Measurements from ENCODE around the gene SERINC5. TPM values are rescaled to one million over a fixed set of nuclear protein-coding genes. Genes with fewer than 3 reads are reported as not detected.

The SERINC5 gene
- total RNA-seq, 1 donor from 2014 or later = 57.3 TPM

- H3K4me1 Mint-ChIP-seq (ENCODE audit: low read depth, unreplicated experiment) = peaks cover 16% of the 10 kb centered on the region
- Histone ChIP-seq H4K20me1 (ENCODE audit: insufficient read depth, low read length) (no peaks in the 10 kb centered on the region), H3K27ac (ENCODE audit: low read depth, low read length) (no peak overlapping the region), H3K4me1 (ENCODE audit: insufficient read depth, low read length) (no peaks in the 10 kb centered on the region), H3K79me2 (ENCODE audit: insufficient read depth, low read length) (no peaks in the 10 kb centered on the region), H3K27me3 (ENCODE audit: insufficient read depth, low read length) (no peaks in the 10 kb centered on the region), H2AFZ (ENCODE audit: low read depth, low read length) (no peak overlapping the region), H3K9me3 (ENCODE audit: insufficient read depth, low read depth, low read length) (no peaks in the 10 kb centered on the region), H3K36me3 (ENCODE audit: insufficient read depth, low read length) (peaks cover 2% of the 10 kb centered on the region), H3K4me3 (ENCODE audit: insufficient read depth, low read depth, low read length) (no peak overlapping the region), H3K9ac (ENCODE audit: low read length) (no peak overlapping the region), H3K4me2 (ENCODE audit: low read length) (no peak overlapping the region)
- no peak overlapping the region for H3K4me3 Mint-ChIP-seq (ENCODE audit: unreplicated experiment)
- DNase-seq (ENCODE audit: low read depth) (no peak), FAIRE-seq (no peak)
- H3K9me3 Mint-ChIP-seq (ENCODE audit: unreplicated experiment) = no peaks in the 10 kb centered on the region
- no peaks in the 10 kb centered on the region for H3K27me3 Mint-ChIP-seq (ENCODE audit: low read depth, unreplicated experiment)
- TF ChIP-seq CTCF (IDR thresholded peaks at IDR 0.05; ENCODE audit: insufficient read depth, low read depth, low read length) (no peak), EZH2 (IDR thresholded peaks at IDR 0.05; ENCODE audit: insufficient read depth, low read length) (no peak)
- peaks cover 16% of the 10 kb centered on the region for H3K36me3 Mint-ChIP-seq (ENCODE audit: low read depth, unreplicated experiment)
- no peak overlapping the region for H3K27ac Mint-ChIP-seq (ENCODE audit: unreplicated experiment)
Observed at GRCh38 chr5:80153586-80154126, 102.2 kb downstream of the SERINC5 start.

- DNase-seq (ENCODE audit: low read depth) = no peak
- Histone ChIP-seq H3K79me2 (ENCODE audit: insufficient read depth, low read length) (no peaks in the 10 kb centered on the region), H3K9ac (ENCODE audit: low read length) (no peak overlapping the region), H3K36me3 (ENCODE audit: insufficient read depth, low read length) (no peaks in the 10 kb centered on the region), H4K20me1 (ENCODE audit: insufficient read depth, low read length) (no peaks in the 10 kb centered on the region), H3K4me1 (ENCODE audit: insufficient read depth, low read length) (no peaks in the 10 kb centered on the region), H3K4me2 (ENCODE audit: low read length) (no peak overlapping the region), H3K9me3 (ENCODE audit: insufficient read depth, low read depth, low read length) (no peaks in the 10 kb centered on the region), H2AFZ (ENCODE audit: low read depth, low read length) (no peak overlapping the region), H3K27me3 (ENCODE audit: insufficient read depth, low read length) (no peaks in the 10 kb centered on the region), H3K4me3 (ENCODE audit: insufficient read depth, low read depth, low read length) (no peak overlapping the region), H3K27ac (ENCODE audit: low read depth, low read length) (no peak overlapping the region)
- peaks cover 16% of the 10 kb centered on the region for H3K36me3 Mint-ChIP-seq (ENCODE audit: low read depth, unreplicated experiment)
- no peak for FAIRE-seq
- no peak overlapping the region for H3K27ac Mint-ChIP-seq (ENCODE audit: unreplicated experiment)
- no peaks in the 10 kb centered on the region for H3K9me3 Mint-ChIP-seq (ENCODE audit: unreplicated experiment)
- no peaks in the 10 kb centered on the region for H3K27me3 Mint-ChIP-seq (ENCODE audit: low read depth, unreplicated experiment)
- no peak overlapping the region for H3K4me3 Mint-ChIP-seq (ENCODE audit: unreplicated experiment)
- no peak for TF ChIP-seq EZH2 (IDR thresholded peaks at IDR 0.05; ENCODE audit: insufficient read depth, low read length)
- TF ChIP-seq CTCF (IDR thresholded peaks at IDR 0.05; ENCODE audit: insufficient read depth, low read depth, low read length) = no peak
- H3K4me1 Mint-ChIP-seq (ENCODE audit: low read depth, unreplicated experiment) = peaks cover 11% of the 10 kb centered on the region
Observed at GRCh38 chr5:80152778-80153177, 103.1 kb downstream of the SERINC5 start.

- no peaks in the 10 kb centered on the region for H3K36me3 ChIP-seq (ENCODE audit: insufficient read depth, low read length)
- no peaks in the 10 kb centered on the region for H3K27me3 ChIP-seq (ENCODE audit: insufficient read depth, low read length)
- no peak overlapping the region for H3K4me3 Mint-ChIP-seq (ENCODE audit: unreplicated experiment)
- no peak overlapping the region for H3K9ac ChIP-seq (ENCODE audit: low read length)
- H4K20me1 ChIP-seq (ENCODE audit: insufficient read depth, low read length) = no peaks in the 10 kb centered on the region
- peaks cover 10% of the 10 kb centered on the region for H3K4me1 Mint-ChIP-seq (ENCODE audit: low read depth, unreplicated experiment)
- FAIRE-seq = no peak
- no peaks in the 10 kb centered on the region for H3K27me3 Mint-ChIP-seq (ENCODE audit: low read depth, unreplicated experiment)
- TF ChIP-seq EZH2 (IDR thresholded peaks at IDR 0.05; ENCODE audit: insufficient read depth, low read length) (no peak), CTCF (IDR thresholded peaks at IDR 0.05; ENCODE audit: insufficient read depth, low read depth, low read length) (no peak)
- H3K36me3 Mint-ChIP-seq (ENCODE audit: low read depth, unreplicated experiment) = peaks cover 21% of the 10 kb centered on the region
- no peak overlapping the region for H3K27ac Mint-ChIP-seq (ENCODE audit: unreplicated experiment)
- no peak overlapping the region for H3K27ac ChIP-seq (ENCODE audit: low read depth, low read length)
- H3K4me2 ChIP-seq (ENCODE audit: low read length) = no peak overlapping the region
- no peaks in the 10 kb centered on the region for H3K4me1 ChIP-seq (ENCODE audit: insufficient read depth, low read length)
- DNase-seq (ENCODE audit: low read depth) = no peak
- no peaks in the 10 kb centered on the region for H3K79me2 ChIP-seq (ENCODE audit: insufficient read depth, low read length)
- no peak overlapping the region for H2AFZ ChIP-seq (ENCODE audit: low read depth, low read length)
- no peaks in the 10 kb centered on the region for H3K9me3 ChIP-seq (ENCODE audit: insufficient read depth, low read depth, low read length)
- H3K4me3 ChIP-seq (ENCODE audit: insufficient read depth, low read depth, low read length) = no peak overlapping the region
- H3K9me3 Mint-ChIP-seq (ENCODE audit: unreplicated experiment) = no peaks in the 10 kb centered on the region
Observed at GRCh38 chr5:80151890-80152289, 104.0 kb downstream of the SERINC5 start.

Data from astrocyte (in vitro differentiated cells and primary cell).